Measurements from ENCODE around the gene SPECC1. TPM values are rescaled to one million over a fixed set of nuclear protein-coding genes. Genes with fewer than 3 reads are reported as not detected.

The SPECC1 gene
- total and polyA plus RNA-seq, 2 donors (not counting 3 experiments of a cell fraction or from before 2014, with no cell fraction given): 5.3 to 20.4 TPM

GRCh38 chr17:20299013-20299412 is 289.9 kb downstream of the SPECC1 start:
- CTCF ChIA-PET: no interaction called here
- Histone ChIP-seq H3K36me3 (ENCODE audit: control insufficient read depth in 2 of 2, extremely low read depth in 1 of 2, insufficient read depth in 2 of 2, low read length in 2 of 2) (no peaks in the 10 kb centered on the region), H3K9me3 (replicated peaks; ENCODE audit: control insufficient read depth, insufficient read depth, low read length) (no peaks in the 10 kb centered on the region), H3K4me2 (ENCODE audit: insufficient read depth, low read length) (no peak overlapping the region), H2AFZ (ENCODE audit: low read depth, low read length) (no peak overlapping the region), H3K79me2 (ENCODE audit: control insufficient read depth, insufficient read depth, low read length) (no peaks in the 10 kb centered on the region), H3K27me3 (ENCODE audit: control insufficient read depth in 2 of 2, insufficient read depth in 2 of 2, low read length in 2 of 2) (no peaks in the 10 kb centered on the region), H3K4me3 (replicated peaks in 1 of 3; ENCODE audit: insufficient read depth in 1 of 3, low read depth in 1 of 3, low read length in 3 of 3) (no peak overlapping the region), H3K27ac (ENCODE audit: insufficient read depth, low read depth, low read length) (no peak overlapping the region), H3K9ac (replicated peaks; ENCODE audit: extremely low read depth, insufficient read depth, low read length) (no peak overlapping the region), H3K9me1 (replicated peaks; ENCODE audit: control insufficient read depth, extremely low read depth, insufficient read depth, low read length) (no peaks in the 10 kb centered on the region), H3K4me1 (ENCODE audit: control insufficient read depth, extremely low read depth, insufficient read depth, low read length) (no peaks in the 10 kb centered on the region), H4K20me1 (replicated peaks; ENCODE audit: control insufficient read depth, extremely low read depth, insufficient read depth, low read length) (no peaks in the 10 kb centered on the region)
- DNase-seq (ENCODE audit: low read depth, low spot score) (no peak), FAIRE-seq (no peak)
- POLR2A ChIA-PET: no interaction called here
- intact Hi-C loops (cut with micrococcal nuclease) (no loop called here), dilution Hi-C loops (cut with MboI; ENCODE audit: extremely low pct_ligation_motif_present, low sequenced_read_pairs) (no loop called here)
- TF ChIP-seq JUN (IDR thresholded peaks at IDR 0.05; ENCODE audit: borderline replicate concordance, insufficient read depth, insufficient read length, low read depth) (no peak), CTCF (IDR thresholded peaks at IDR 0.05; ENCODE audit: extremely low read depth in 1 of 2, insufficient read depth in 1 of 2, low read depth in 1 of 2, low read length in 2 of 2) (no peak), POLR2AphosphoS5 (IDR thresholded peaks at IDR 0.05; ENCODE audit: insufficient read depth, low read depth, low read length) (no peak), EZH2 (IDR thresholded peaks at IDR 0.05; ENCODE audit: borderline replicate concordance, low read depth, low read length, severe bottlenecking) (no peak), POLR2A (IDR thresholded peaks at IDR 0.05; ENCODE audit: low read depth, low read length) (no peak), MYC (IDR thresholded peaks at IDR 0.05; ENCODE audit: low read depth, low read length) (no peak), GATA2 (IDR thresholded peaks at IDR 0.05; ENCODE audit: insufficient read depth, insufficient read length, low read depth, low read length) (no peak), MAX (IDR thresholded peaks at IDR 0.05; ENCODE audit: insufficient read depth, insufficient read length) (no peak), FOS (IDR thresholded peaks at IDR 0.05; ENCODE audit: borderline replicate concordance, insufficient read depth, low read length) (no peak)
- BruUV-seq (replicated peaks): no TSS peak
